GM19452 (cell line): Measurements from ENCODE around the gene VDAC2.
"Not testable (repeated sequence)": the region's sequence is repeated elsewhere in the genome, so short reads cannot be mapped to it uniquely, and the experiment has no call there.

Source experiments
- ATAC-seq: cut with Tn5 transposase; IDR thresholded peaks from one replicate; pipeline ENCODE4 v1.9.1; 2021; ENCODE audit not compliant: unreplicated experiment

Gene VDAC2, protein sequence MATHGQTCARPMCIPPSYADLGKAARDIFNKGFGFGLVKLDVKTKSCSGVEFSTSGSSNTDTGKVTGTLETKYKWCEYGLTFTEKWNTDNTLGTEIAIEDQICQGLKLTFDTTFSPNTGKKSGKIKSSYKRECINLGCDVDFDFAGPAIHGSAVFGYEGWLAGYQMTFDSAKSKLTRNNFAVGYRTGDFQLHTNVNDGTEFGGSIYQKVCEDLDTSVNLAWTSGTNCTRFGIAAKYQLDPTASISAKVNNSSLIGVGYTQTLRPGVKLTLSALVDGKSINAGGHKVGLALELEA

DNA sequence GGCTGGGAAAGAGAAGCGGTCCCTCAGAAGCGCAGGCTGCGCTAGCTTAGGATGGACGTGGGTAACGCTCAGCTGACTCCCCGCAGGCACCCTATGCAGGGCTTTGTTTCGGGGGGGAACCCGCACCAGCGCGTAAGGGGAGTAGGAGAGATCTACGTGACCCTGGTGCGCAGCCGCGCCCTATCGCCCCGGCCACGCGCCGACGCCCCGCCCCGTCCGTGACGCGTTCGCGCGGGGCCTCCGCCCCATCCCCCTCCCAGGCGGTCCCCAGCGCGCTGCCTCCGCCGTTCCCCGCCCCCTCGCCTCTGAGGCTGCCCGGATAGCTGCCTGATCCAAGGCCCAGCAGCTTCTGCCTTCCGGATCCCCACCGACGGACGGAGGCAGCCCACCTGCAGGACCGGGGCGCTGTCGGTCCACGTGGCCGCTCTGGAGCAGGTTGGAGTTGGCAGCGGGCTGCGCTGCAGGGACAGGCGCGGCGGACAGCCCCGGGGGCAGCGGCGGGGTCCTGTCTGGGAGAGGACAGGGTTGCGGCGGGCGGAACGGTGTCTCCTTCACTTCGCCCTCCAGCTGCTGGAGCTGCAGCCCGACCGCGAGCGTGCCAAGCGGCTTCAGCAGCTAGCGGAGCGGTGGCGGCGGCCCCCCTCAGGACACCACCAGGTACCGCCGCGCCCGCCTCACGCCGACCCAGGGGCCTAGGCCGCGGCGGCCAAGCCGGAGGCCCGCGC is at the start of gene VDAC2:
Gene VDAC2, plus strand, starts transcription at position 515 of the 725 bp plus-strand sequence. CDS start 363 bp downstream, outside the sequence.
- peak; percentile 82 for ATAC-seq

DNA sequence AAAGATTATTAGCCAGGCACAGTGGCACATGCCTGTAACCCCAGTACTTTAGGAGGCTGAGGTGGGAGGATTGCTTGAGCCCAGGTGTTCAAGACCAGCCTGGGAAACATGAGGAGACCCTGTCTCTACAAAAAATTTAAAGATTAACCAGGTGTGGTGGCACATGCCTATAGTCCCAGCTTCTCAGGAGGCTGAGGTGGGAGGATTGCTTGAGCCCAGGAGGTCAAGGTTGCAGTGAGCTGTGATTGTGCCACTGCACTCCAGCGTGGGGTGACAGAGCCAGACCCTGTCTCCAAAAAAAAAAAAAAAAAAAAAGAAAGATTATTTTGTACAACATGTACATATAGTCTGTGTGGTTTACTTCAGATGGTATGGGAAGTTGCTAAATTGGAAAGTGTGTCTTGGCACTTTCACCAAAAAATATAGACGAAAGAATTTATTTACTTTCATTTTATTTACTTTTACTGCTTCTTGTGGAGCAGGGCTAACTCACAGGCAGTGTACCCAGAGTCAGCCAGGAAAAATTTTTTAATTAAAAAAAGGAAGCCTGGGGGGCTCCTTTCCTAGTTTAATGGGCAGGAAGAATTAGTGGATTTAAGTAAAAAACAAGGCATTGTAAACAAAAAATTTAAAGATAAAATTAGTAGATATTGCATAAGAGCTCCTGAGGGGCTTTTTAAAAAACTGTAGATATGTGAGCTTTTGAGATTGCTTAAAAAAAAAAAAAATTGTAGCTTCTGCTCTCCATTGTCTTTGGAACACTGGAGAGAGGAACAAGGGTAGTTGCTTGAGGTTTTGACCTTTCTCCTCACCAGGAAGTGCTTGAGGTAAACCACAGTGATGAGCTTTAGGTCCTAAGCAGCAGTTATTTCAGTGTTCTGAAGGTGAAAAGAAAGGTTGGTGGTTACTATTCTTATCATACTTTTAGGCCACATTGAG is 44.6 kb upstream of the VDAC2 start:
- peak; percentile 92 for ATAC-seq

DNA sequence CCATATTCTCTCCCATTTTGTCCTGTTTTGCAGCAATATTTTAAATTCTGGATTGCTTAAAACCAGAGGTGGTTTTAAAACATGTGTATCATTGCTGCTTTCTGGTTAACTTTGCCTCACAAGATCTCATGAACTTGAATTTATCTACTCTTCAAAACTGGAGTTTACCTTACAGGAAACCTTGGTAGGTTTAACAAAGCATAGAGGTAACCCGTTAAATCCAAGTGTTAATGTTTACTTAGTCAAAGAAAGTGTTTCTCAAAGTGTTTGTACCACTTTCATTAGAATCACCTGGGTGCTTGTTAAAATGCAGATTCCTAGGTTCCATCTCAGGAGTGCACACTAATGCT is 44.0 kb upstream of the VDAC2 start:
- ATAC-seq = peak; percentile 38

DNA sequence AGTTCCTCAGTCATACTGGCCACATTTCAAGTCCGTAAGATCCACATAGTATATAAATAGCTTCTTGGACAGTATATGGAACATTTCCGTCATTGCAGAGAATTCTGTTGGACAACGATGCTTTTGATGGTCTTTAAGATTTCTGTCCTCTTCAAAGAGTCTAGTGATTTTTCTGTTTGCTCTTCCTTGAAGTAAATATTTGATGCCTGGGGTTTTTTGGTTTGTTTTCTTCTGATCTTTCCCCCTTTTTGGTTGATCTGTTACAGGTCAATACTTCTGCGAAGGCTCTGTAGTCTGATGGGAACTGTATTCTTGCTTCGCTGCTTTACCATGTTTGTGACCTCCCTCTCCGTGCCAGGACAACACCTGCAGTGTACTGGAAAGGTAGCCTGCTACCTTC is 42.3 kb upstream of the VDAC2 start:
- no peak for ATAC-seq

DNA sequence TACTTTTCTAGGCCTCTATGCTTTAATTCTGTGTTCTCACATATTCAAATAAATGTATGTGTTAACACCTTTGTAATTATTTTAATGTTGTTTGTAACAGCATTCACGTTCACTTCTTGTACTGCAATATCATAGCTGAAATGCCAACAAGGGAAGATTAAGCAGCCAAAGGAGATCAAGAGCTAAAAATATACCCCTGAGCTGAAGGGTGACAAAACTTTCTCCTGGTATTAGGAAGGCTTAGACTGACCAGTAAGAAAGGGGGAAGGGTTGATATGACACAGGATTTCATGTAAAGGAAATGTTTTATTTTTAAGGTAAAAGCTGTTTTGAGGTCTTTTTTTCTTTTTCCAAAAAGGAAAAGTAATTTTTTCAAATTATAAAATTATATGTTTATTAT is 40.4 kb upstream of the VDAC2 start:
- no peak for ATAC-seq

DNA sequence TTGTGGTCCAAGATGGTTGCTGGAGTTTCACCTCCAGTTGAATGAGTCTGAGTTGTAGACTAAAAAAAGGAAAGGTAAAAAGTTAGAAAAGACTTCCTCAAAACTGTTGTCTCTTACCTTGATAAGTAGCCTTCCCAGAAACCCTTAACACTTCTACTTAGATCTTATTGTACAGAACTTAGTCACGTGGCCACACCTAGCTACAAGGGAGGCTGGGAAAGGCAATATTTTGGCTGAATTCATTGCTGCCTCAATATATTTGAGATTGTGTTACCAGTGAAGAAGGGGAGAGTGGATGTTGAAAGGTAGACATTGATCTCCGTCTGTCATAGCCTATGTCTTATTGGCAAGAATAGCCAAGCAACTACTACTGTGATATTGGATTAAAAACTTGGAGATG is 35.5 kb upstream of the VDAC2 start:
- ATAC-seq = no peak

DNA sequence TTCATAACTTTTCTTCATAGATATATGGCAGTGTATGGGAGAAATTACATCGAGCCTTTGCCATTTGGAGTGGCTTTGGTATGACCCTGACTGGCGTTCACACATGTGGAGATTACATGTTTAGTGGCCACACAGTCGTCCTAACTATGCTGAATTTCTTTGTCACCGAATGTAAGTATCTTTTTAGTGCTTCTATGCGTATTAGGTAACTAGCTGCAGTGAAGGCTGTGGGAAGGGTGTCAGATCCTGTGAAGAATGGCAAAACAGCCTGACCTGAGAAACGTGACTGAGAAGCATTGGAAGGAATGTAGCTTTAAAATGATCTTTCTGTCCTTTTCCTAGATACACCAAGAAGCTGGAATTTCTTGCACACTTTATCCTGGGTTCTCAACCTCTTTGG is 34.5 kb upstream of the VDAC2 start:
- ATAC-seq = no peak

DNA sequence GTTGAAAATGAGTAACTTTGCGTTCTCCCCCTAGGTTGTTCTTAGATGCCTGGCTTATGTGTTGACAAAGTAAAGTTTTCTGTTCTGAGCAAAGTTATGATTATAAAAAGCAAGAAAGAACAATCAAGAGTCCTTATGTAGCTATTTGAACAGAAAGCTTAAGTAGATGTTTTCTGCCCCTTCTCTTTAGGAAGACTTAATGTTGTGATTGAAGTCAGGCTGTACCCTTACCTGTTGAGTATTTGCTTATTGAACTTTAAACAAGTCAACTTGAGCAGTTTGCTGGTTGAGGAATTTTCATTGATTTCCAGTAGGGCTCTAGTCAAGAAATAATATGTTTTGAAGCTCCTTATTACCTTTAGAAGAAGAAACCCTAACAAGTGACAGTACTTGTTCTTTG is 33.9 kb upstream of the VDAC2 start:
- no peak for ATAC-seq

DNA sequence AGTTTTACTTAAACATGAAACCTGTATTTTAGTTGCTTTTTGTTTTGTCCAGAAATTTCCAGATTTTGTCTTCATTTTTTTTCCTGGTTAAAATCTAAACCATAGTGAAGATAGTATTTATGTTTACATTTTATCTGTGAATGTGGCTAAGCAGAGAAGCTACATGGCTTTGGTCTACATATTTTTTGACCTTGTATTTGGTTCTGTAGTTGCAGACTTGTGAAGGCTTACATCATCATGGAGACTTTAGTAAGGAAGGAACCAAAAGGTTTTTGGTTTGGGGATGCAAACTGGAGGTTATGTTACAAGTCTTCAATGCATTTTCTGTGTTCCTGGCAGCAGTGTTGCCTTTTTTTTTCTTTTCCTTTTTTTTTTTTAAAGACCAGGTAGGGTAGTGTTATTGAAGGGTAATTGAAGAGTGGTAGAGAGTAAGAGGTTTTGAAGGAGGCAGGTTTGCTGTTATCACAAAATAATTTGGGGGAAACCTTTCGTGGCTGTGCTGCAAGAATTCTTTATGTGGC is 30.9 kb upstream of the VDAC2 start:
- ATAC-seq = no peak

DNA sequence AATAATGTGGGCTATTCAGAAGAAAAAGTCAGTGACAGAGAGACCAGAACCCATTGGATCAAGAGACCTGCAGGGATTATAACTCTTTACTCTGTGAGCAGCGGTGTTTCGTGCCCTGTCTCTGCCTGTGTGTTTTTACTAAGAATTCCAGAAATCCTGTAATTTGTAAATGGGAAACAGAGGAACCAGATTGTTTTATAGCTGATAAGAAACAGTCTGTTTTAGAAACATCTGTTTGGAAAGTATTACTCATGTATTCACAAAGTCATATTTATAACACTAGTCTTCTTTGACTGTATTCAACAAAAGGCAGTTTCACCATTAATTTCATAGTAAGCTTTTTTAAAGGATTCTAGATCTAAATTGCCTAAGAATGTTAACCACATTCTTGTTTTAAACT is 30.0 kb upstream of the VDAC2 start:
- ATAC-seq = no peak

DNA sequence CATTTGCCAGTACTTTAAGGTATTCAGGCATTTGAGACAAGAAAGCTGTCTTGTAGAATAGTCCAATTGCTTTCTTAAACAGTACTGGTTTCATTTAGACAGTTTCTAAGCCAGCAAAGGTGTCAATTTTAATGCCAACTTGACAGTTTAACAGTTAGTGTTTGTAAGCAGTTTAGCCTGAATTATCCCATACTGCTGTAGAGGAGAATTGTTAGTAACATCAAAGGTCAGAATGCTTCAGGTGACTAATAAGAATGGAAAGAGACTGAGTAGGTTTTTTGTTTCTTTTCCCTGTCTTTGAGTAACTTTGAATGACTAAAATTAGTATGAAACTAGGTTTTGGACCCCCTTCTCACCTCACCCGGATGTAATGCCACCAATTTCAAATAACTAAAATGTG is 29.5 kb upstream of the VDAC2 start:
- ATAC-seq = no peak

DNA sequence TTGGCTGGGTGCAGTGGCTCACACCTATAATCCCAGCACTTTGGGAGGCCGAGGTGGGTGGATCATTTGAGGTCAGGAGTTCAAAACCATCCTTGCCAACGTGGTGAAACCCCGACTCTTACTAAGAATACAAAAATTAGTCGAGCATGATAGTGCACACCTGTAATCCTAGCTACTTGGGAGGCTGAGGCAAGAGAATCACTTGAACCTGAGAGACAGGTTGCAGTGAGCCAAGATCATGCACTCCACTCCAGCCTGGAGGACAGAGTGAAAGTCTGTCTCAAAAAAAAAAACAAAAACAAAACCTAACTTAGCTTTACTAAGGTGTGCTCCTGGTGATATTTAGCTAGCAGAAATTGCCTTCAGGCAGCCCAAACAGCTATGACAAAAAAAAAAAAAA is 24.3 kb upstream of the VDAC2 start:
- no peak for ATAC-seq

DNA sequence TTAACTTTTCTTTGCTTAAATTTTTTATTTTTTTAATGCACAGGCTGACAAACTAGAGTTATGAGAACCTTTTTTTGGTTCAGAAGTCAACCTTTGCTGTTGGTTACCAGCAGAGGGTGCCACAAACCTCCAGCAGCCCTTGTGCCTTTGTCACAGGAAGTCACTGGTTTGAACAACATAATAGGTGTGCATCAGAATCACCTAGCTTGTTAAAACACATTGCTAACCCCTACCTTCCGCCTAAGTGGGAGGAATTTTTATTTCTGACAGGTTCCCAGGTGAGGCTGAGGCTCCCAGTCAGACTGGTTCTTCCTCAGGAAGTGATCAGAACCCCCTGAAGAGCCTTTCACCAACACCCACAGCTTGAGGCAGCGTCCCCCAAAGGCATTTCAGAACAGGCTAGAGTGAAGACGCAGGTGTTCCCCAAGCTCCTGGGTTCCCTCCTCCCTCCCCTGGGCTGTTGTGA is 22.6 kb upstream of the VDAC2 start:
- no peak for ATAC-seq

DNA sequence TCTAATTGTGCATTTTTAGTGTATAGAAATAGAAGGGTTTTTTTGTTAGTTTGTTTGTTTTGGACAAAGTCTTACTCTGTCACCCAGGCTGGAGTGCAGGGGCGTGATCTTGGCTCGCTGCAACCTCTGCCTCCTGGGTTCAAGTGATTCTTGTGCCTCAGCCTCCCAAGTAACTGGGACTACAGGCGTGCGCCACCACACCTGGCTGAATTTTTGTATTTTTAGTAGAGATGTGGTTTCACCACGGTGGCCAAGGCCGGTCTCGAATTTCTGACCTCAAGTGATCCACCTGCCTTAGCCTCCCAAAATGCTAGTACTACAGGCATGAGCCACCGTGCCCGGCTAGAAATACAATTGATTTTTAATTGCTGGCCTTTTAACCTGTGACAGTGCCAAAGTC is 22.1 kb upstream of the VDAC2 start:
- ATAC-seq = not testable (repeated sequence)

DNA sequence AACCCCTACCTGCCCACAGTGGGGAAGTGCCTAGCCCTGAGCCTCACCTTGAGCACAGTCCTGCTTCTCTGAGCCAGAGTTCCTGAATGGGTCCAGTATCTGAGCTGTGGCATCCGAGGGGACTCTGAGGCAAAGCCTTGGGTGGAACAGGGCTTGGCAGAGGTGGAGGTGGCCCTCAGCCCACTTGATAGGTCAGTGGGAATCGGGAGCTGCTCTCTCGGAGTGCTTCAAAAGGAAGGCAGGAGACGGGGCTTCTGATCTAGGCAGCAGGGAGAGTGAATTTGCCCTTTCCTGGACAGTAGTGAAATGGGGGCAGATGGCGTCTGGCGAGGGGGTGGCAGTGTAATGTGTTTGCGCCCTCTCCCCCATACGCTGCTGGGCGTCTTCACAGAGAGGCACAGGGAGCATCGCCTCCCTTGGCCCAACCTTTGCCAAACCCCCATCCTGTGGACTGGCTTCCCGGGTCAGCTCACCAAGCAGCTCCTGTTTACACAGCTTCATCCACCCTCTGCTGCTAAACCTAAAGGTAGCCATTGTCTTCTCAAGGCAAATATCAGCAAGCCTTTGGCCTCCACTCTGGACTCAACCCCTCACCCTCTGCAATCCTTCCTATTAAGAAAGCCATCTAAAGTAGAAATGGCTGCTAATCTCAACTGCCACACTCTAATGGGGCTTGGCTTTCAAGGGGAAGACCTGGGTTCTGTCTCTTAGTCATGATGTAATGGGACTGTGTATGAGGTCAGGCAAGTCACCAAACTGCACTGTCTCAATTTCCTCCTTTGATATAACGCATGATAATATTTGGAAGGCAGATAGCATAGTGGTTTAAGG is 21.1 kb upstream of the VDAC2 start:
- ATAC-seq = no peak

DNA sequence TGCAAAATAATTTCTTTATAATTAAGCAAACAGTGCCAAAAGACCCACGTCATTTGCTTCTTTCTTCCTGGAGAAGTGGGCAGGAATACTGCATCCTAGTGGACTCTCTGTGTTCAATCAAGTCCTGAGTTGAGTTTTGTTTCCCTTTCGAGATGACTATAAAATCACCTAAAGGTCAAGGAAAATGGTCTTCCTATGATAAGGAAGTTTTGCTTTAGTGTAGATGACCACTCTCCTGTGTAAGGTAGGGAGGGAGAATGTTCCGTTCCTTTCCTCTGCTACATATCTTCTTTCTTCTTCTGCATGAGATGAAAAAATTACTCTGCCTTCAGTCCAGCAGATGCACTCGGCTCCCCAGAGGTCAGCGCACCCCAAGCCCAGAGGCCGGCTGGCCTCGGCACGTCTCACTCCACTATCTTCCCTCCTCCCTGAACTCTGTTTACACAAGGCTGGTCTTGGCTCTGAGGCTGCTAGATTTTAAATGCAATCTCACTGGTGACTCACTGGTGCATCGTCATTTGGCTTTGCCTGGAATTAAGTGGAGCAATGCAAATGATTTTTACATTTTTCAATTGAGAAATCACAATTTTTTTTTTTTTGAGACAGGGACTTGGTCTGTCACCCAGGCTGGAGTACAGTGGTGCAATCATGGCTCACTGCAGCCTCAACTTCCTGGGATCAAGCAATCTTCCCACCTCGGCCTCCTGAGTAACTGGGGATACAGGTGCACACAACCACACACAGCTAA is 18.6 kb upstream of the VDAC2 start:
- no peak for ATAC-seq

DNA sequence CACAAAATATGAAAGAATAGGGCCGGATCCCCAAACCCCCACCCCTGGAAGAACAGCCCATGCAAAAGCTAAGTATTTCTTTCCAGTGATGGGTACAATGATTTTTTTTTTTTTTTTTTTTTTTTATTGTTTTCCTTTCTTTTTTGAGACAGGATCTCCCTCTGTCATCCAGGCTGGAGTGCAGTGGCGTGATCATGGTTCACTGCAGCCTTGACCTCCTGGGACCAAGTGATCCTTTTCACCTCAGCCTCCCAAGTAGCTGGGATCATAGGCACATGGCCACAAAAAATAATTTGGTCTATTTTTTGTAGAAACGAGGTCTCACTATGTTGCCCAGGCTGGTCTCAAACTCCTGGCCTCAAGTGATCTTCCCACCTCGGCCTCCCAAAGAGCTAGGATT is 16.0 kb upstream of the VDAC2 start:
- not testable (repeated sequence) for ATAC-seq

DNA sequence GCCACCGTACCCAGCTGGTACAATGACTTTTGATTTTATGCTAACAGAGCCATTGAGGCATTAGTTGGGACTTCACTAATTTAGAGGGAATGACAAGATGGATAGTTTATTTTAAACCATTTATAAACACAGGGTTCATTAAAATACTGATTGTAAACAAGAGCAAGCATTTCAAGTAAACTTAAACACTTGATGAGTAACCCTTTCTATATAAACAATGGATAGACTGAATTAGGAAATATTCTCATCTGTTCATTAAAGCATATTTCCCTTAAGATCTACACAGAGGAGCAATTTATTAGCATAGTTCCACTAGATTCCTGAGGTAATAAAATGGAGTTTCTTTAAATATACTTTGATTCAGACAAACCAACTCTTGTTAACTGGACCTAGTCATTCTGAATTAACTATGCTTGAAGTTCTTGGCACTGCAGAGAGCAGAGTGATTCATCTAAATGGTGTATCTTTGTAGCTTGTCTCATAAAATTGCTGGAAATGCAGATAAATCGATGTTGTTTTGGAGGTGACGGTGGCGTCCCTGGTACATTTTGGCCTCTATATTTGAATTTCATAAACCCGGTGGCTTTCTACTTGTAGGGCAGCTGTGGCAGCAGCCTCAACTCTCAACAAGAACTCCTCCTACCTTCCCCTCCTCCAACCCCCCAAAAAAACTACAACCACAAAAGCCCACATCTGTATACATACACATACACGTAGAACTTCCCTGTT is 15.4 kb upstream of the VDAC2 start:
- no peak for ATAC-seq

DNA sequence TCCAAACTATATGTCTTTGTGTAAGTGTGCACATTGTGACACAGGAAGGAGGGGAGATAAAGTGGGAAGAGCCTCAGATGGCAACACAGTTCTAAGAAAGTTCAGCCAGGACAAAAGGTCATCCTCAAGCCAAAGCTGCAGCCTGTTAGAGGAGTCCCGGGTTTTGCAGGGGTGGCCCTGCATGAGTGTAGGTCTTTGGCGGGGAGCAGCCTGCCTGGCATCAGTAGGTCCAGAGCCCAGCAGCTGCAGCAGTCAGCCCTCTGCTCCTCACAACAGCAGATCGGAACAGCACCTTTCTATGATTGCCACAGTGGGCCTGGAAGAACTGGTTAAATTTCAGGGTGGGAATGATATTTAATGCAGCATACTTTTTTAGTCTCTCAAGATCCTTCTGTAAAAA is 13.5 kb upstream of the VDAC2 start:
- ATAC-seq = no peak
